Lung (tissue), 12 donors: Measurements from ENCODE around the gene OR4C13. TPM values are rescaled to one million over a fixed set of nuclear protein-coding genes. Genes with fewer than 3 reads are reported as not detected.
A peak's percentile ranks its signal among the peaks of the same experiment; 100 is the strongest.

ENCODE experiments used
- ATAC-seq: fragments of 200-7000 bp; cut with Tn5 transposase; one replicate; pipeline ENCODE4 v1.9.1; 2020; ENCODE audit warnings: moderate number of reproducible peaks; ENCODE audit not compliant: insufficient read depth, low FRiP score
- DNase-seq, 3 donors: peaks; one replicate each; pipeline ENCODE4 v3.0.0-alpha.2; 2013 to 2017
- H3K27ac ChIP-seq, 2 donors: one replicate each; pipeline ENCODE4 v1.5.1; 2013; ENCODE audit warnings: mild to moderate bottlenecking in 2 of 2, moderate library complexity in 2 of 2, control low read depth in 1 of 2, inconsistent platforms in 1 of 2, low read depth in 1 of 2, low read length in 1 of 2
- H3K27me3 ChIP-seq, 3 donors: one replicate each; pipeline ENCODE4 v1.5.1; 2013; ENCODE audit warnings: low read length in 2 of 3; ENCODE audit not compliant: control insufficient read depth in 3 of 3, insufficient read depth in 3 of 3
- H3K36me3 ChIP-seq, 4 donors: one replicate each; pipeline ENCODE4 v1.5.1; 2013; ENCODE audit warnings: low read length in 4 of 4, mild to moderate bottlenecking in 1 of 4, moderate library complexity in 1 of 4; ENCODE audit not compliant: control insufficient read depth in 4 of 4, insufficient read depth in 4 of 4
- H3K4me1 ChIP-seq, 5 donors: one replicate each; pipeline ENCODE4 v1.5.1; 2013; ENCODE audit warnings: low read length in 5 of 5, mild to moderate bottlenecking in 2 of 5, moderate library complexity in 1 of 5; ENCODE audit not compliant: control insufficient read depth in 5 of 5, insufficient read depth in 5 of 5
- H3K4me3 ChIP-seq: one replicate; pipeline ENCODE4 v1.5.1; 2013; ENCODE audit warnings: mild to moderate bottlenecking, control low read depth, moderate library complexity
- H3K9ac ChIP-seq, 2 donors: one replicate each; pipeline ENCODE4 v1.5.1; 2013; ENCODE audit warnings: low read length in 2 of 2, control low read depth in 1 of 2; ENCODE audit not compliant: insufficient read depth in 1 of 2
- H3K9me3 ChIP-seq, 4 donors: one replicate each; pipeline ENCODE4 v1.5.1; 2013; ENCODE audit warnings: low read length in 3 of 4, mild to moderate bottlenecking in 1 of 4, moderate library complexity in 1 of 4; ENCODE audit not compliant: control insufficient read depth in 4 of 4, insufficient read depth in 3 of 4
- CTCF ChIP-seq: IDR thresholded peaks from 2 replicates; pipeline ENCODE4 v1.5.1; 2012; ENCODE audit warnings: mild to moderate bottlenecking; ENCODE audit errors: control extremely low read depth, extremely low read depth
- WGBS, 2 donors: extraction: QIAGEN DNeasy Blood & Tissue Kit; methylation state at CpG; one replicate each; pipeline ENCODE4 v1.1.7; 2013; 5-methylcytosine and 5-hydroxymethylcytosine counted together
- polyA plus RNA-seq, 2 donors: library from polyadenylated mRNA; stranded (reverse); fragments of 200-250 nt; gene quantifications; one replicate each; pipeline ENCODE4 v1.2.1, GENCODE V29; 2013
- total RNA-seq, 2 donors: library from RNA; depleted of rRNA in 1 of 2; stranded (reverse); fragments of >200 nt in 1 of 2; gene quantifications; one replicate each; pipeline ENCODE4 v1.2.1, GENCODE V29; 2014 to 2021
- donor health status: control.
- donor health status: control.
- donor health status: Bipolar disorder and iron deficiency.
- donor health status: healthy.
- donor health status: DM: yes; HTN: yes; CAD: no.

The OR4C13 gene
- total and polyA plus RNA-seq, 4 donors, result not detected

- Histone ChIP-seq H3K9ac (no peak overlapping the region), H3K4me3 (no peak overlapping the region), H3K4me1 (no peaks in the 10 kb centered on the region), H3K27me3 (no peaks in the 10 kb centered on the region), H3K27ac (no peak overlapping the region), H3K9me3 (peaks cover 0 to 10% (median under 1%) of the 10 kb centered on the region in 4 donors), H3K36me3 (no peaks in the 10 kb centered on the region)
- TF ChIP-seq CTCF, result no peak
- DNase-seq (peak in 1 of 3 donors; percentile 0), ATAC-seq (no peak)
- WGBS, 2 donors, result 42 to 43% methylated on average over 6 of the region's 6 CpGs
These were observed 43.4 kb downstream of the OR4C13 start for GRCh38 chr11:49995565-49995964.

Other genes with a start within 250 kb of the OR4C13 start
- not detected for gene OR4C12, start 30.1 kb downstream of the OR4C13 start, total RNA-seq
- gene OR4C12, start 30.1 kb downstream of the OR4C13 start, polyA plus RNA-seq, result not detected
- not detected for gene OR4C45, start 80.5 kb downstream of the OR4C13 start, total RNA-seq
- gene OR4C45, start 80.5 kb downstream of the OR4C13 start, polyA plus RNA-seq, result not detected